ENCODE measurements around the gene VTCN1.

Gene VTCN1

DNA sequence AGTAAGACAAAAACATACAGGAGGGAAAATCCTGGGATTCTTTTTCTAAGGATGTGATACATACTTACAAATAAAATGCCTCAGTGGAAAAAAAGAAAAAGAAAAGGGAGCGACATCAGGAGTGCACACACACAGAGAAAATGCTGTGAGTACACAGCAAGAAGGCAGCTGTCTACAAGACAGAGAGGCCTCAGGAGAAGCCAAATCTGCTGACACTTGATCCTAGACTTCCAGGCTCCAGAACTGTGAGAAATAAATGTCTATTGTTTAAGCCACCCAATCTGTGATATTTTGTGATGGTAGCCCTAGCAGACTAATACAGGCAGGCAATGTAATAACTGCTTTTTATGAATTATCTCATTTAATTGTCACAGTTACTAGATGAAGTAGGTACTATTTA lies 72.2 kb downstream of the VTCN1 start:
- TF ChIP-seq, protein P1, sequence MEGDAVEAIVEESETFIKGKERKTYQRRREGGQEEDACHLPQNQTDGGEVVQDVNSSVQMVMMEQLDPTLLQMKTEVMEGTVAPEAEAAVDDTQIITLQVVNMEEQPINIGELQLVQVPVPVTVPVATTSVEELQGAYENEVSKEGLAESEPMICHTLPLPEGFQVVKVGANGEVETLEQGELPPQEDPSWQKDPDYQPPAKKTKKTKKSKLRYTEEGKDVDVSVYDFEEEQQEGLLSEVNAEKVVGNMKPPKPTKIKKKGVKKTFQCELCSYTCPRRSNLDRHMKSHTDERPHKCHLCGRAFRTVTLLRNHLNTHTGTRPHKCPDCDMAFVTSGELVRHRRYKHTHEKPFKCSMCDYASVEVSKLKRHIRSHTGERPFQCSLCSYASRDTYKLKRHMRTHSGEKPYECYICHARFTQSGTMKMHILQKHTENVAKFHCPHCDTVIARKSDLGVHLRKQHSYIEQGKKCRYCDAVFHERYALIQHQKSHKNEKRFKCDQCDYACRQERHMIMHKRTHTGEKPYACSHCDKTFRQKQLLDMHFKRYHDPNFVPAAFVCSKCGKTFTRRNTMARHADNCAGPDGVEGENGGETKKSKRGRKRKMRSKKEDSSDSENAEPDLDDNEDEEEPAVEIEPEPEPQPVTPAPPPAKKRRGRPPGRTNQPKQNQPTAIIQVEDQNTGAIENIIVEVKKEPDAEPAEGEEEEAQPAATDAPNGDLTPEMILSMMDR (IDR thresholded peaks at IDR 0.05; ENCODE audit: low read depth, low read length, missing control alignments) = no peak
- H3K27me3 ChIP-seq (replicated peaks) = no peaks in the 10 kb centered on the region
- DNase-seq = no peak
- no peak overlapping the region for H3K4me3 ChIP-seq (ENCODE audit: low read depth, low read length)
- H3K36me3 ChIP-seq (replicated peaks) = no peaks in the 10 kb centered on the region
- no peak overlapping the region for H3K27ac ChIP-seq
- in situ Hi-C loops (cut with HindIII; ENCODE audit: low pct_ligation_motif_present, low sequenced_read_pairs) = no loop called here

GRCh38 chr1:117138106-117138505 lies 72.6 kb downstream of the VTCN1 start:
- H3K4me3 ChIP-seq (ENCODE audit: low read depth, low read length) = no peak overlapping the region
- in situ Hi-C loops (cut with HindIII; ENCODE audit: low pct_ligation_motif_present, low sequenced_read_pairs) = no loop called here
- no peaks in the 10 kb centered on the region for H3K36me3 ChIP-seq (replicated peaks)
- H3K27me3 ChIP-seq (replicated peaks) = no peaks in the 10 kb centered on the region
- TF ChIP-seq, protein P1 (IDR thresholded peaks at IDR 0.05; ENCODE audit: low read depth, low read length, missing control alignments) = no peak
- no peak overlapping the region for H3K27ac ChIP-seq
- no peak for DNase-seq

- TF ChIP-seq, protein P1 (IDR thresholded peaks at IDR 0.05; ENCODE audit: low read depth, low read length, missing control alignments) = no peak
- no peak for DNase-seq
- Histone ChIP-seq H3K4me3 (ENCODE audit: low read depth, low read length) (no peak overlapping the region), H3K36me3 (replicated peaks) (no peaks in the 10 kb centered on the region), H3K27ac (no peak overlapping the region), H3K27me3 (replicated peaks) (no peaks in the 10 kb centered on the region)
- in situ Hi-C loops (cut with HindIII; ENCODE audit: low pct_ligation_motif_present, low sequenced_read_pairs) = no loop called here
These were observed 73.4 kb downstream of the VTCN1 start for GRCh38 chr1:117137281-117137855.

DNA sequence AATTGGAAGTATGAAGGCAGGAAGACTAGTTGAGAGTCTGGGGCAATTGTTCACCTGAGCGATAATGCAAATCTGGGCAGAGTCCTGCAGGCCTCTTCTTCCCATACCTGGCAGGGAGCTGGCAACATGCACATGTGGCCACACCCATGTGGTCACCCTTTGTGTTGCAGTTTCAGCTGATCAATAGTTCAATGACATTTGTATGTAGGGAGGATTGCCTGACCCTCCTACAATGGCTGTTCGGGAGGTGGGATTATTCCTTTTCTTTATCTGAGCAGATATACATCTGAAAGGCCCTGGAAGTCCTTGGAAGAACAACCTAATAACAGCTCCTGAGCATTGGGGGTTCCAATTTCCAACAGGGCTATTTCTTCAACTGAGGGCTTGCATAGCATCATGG lies 74.0 kb downstream of the VTCN1 start:
- Histone ChIP-seq H3K27me3 (replicated peaks) (no peaks in the 10 kb centered on the region), H3K4me3 (ENCODE audit: low read depth, low read length) (no peak overlapping the region), H3K27ac (no peak overlapping the region), H3K36me3 (replicated peaks) (no peaks in the 10 kb centered on the region)
- TF ChIP-seq, protein P1 (IDR thresholded peaks at IDR 0.05; ENCODE audit: low read depth, low read length, missing control alignments) = no peak
- in situ Hi-C loops (cut with HindIII; ENCODE audit: low pct_ligation_motif_present, low sequenced_read_pairs) = no loop called here
- DNase-seq = no peak

DNA sequence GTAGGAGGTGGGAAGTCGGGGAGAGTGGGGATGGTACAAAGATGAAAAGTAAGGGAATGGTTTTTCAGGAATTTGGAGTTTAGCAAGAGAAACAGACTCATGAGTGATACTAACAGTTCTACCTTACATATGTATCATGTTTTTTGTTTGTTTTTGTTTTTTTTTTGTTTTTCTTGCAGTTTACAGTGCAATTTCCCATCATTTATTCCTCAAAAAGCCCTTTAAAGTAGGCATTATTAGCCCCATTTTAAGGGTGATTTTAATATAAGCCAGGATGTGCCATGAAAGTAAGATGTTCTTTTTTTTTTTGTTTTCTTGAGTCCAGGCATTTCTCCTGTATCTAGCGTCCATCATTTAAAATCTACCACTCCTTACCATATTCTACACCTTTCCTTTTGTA lies 75.4 kb downstream of the VTCN1 start:
- no peak overlapping the region for H3K27ac ChIP-seq
- H3K4me3 ChIP-seq (ENCODE audit: low read depth, low read length) = no peak overlapping the region
- H3K27me3 ChIP-seq (replicated peaks) = no peaks in the 10 kb centered on the region
- TF ChIP-seq, protein P1 (IDR thresholded peaks at IDR 0.05; ENCODE audit: low read depth, low read length, missing control alignments) = no peak
- no peaks in the 10 kb centered on the region for H3K36me3 ChIP-seq (replicated peaks)
- in situ Hi-C loops (cut with HindIII; ENCODE audit: low pct_ligation_motif_present, low sequenced_read_pairs) = no loop called here
- DNase-seq = no peak

DNA sequence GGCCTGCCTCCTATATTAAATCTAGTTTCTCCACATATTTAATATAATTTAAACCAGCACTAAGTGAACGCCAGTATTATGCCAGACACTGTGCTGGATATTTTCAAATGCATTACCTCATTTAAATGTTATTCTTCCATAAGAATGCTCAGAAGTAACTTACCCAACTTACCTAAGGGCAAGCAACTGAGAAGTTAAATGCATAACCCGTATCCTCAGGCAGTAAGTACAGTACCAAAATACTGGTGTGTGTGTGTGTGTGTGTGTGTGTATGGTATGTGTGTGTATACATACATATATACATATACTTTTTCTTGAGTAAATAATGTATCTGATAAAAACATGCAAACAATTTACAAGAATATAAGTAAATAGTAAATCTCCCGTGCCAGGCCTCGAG lies 80.2 kb downstream of the VTCN1 start:
- no peak overlapping the region for H3K4me3 ChIP-seq (ENCODE audit: low read depth, low read length)
- in situ Hi-C loops (cut with HindIII; ENCODE audit: low pct_ligation_motif_present, low sequenced_read_pairs) = no loop called here

More for the DNA sequence above, 80.2 kb downstream of the VTCN1 start:
- no peak for DNase-seq
- Histone ChIP-seq H3K36me3 (replicated peaks) (no peaks in the 10 kb centered on the region), H3K27me3 (replicated peaks) (no peaks in the 10 kb centered on the region), H3K27ac (no peak overlapping the region)
- TF ChIP-seq, protein P1 (IDR thresholded peaks at IDR 0.05; ENCODE audit: low read depth, low read length, missing control alignments) = no peak
